Keratinocyte (primary cell): ENCODE data around the gene C10orf90.

Source experiments
- CTCF ChIP-seq, 3 experiments: IDR thresholded peaks in 1 of 3; conservative IDR thresholded peaks in 1 of 3; optimal IDR thresholded peaks in 1 of 3; 2 replicates in 2 of 3; 3 replicates in 1 of 3; pipeline versions ENCODE3 to v1.5.1; 2011; ENCODE audit warnings: low read length in 3 of 3, mild to moderate bottlenecking in 3 of 3, moderate library complexity in 2 of 3, control low read depth in 1 of 3, inconsistent platforms in 1 of 3; ENCODE audit not compliant: insufficient read depth in 2 of 3; ENCODE audit errors: extremely low read depth in 1 of 3
- EZH2 ChIP-seq: IDR thresholded peaks from one replicate; pipeline ENCODE4 v1.6.1; 2012; ENCODE audit warnings: inconsistent platforms, mild to moderate bottlenecking, low read length, moderate library complexity

- no peak for TF ChIP-seq EZH2
- no peak for TF ChIP-seq CTCF (optimal IDR thresholded peaks at IDR 0.05 in 1 of 3, IDR thresholded peaks at IDR 0.05 in 1 of 3, conservative IDR thresholded peaks at IDR 0.05 in 1 of 3; ENCODE audit: extremely low read depth in 1 of 3, insufficient read depth in 2 of 3, low read length in 3 of 3)
Observed at GRCh38 chr10:126669168-126669567, 1.3 kb downstream of the C10orf90 start.
